ENCODE data around the gene NMNAT3. TPM values are rescaled to one million over a fixed set of nuclear protein-coding genes. Genes with fewer than 3 reads are reported as not detected.

NMNAT3 gene
- total and polyA plus RNA-seq, 4 donors: 8.0 to 12.1 (median 10.0) TPM

Small RNA genes within 50 kb of the gene (small RNA-seq; reads per million reads assigned to genes)
- gene RN7SL724P (ENCODE audit: low replicate concordance): not detected

Other genes with a start within 250 kb of the NMNAT3 start
- gene RBP2, start 201.5 kb downstream of the NMNAT3 start, total RNA-seq: not detected
- under 1 TPM; 0.23 to 0.38 TPM for gene RBP2, start 201.5 kb downstream of the NMNAT3 start, polyA plus RNA-seq (ENCODE audit: insufficient read length in 2 of 2)
- 100 to 1,000 TPM in 1 of 2 donors, 10 to 100 TPM in 1; 53.0 to 274 TPM for gene RBP1, start 138.2 kb downstream of the NMNAT3 start, total RNA-seq
- 100 to 1,000 TPM; 258 to 325 TPM for gene RBP1, start 138.2 kb downstream of the NMNAT3 start, polyA plus RNA-seq (ENCODE audit: insufficient read length in 2 of 2)